ENCODE measurements around the gene ITIH1.

DNA sequence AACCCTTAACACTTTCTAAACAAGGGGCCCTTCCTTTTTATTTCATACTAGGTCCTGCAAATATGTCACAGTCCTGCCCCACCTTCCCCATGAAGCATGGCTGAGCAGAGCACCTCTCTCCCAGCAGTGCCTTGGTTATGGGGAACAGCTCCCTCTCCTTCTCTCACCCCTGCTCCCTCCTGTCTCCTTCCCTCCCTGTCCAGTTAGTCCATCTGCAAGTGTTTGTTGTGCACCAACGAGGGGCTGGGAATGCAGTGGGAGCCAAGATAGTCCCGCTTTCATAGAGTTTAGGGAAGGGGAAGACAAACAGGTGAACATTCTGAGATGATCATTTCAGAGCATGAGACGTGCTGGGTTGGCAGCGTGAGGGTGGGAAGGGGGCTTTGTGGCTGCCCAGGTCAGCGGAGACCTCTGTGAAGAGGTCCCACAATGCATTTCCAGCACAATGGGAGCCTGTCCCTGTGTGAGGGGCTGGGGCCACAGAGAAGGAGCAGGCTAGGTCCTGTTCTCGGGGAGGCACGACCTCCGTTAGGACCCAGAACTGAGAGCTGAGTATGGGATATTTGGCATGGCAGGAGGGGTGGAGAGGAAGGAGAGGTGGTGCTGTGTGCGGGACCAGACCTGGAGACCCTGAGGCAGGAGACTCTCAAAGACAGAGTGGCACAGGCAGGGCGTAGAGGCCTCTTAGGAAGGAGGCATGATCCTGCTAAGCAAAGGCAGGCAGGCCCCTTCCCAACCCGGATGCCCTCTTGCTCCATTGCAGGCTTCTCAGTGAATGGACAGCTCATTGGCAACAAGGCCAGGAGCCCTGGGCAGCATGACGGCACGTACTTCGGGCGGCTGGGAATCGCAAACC lies 11.7 kb downstream of the ITIH1 start:
- no peak for TF ChIP-seq POLR2AphosphoS5 (IDR thresholded peaks at IDR 0.05)
- TF ChIP-seq, protein P1, sequence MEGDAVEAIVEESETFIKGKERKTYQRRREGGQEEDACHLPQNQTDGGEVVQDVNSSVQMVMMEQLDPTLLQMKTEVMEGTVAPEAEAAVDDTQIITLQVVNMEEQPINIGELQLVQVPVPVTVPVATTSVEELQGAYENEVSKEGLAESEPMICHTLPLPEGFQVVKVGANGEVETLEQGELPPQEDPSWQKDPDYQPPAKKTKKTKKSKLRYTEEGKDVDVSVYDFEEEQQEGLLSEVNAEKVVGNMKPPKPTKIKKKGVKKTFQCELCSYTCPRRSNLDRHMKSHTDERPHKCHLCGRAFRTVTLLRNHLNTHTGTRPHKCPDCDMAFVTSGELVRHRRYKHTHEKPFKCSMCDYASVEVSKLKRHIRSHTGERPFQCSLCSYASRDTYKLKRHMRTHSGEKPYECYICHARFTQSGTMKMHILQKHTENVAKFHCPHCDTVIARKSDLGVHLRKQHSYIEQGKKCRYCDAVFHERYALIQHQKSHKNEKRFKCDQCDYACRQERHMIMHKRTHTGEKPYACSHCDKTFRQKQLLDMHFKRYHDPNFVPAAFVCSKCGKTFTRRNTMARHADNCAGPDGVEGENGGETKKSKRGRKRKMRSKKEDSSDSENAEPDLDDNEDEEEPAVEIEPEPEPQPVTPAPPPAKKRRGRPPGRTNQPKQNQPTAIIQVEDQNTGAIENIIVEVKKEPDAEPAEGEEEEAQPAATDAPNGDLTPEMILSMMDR (IDR thresholded peaks at IDR 0.05): no peak
